ENCODE results near the gene XDH. TPM values are rescaled to one million over a fixed set of nuclear protein-coding genes. Genes with fewer than 3 reads are reported as not detected.
A peak's percentile ranks its signal among the peaks of the same experiment; 100 is the strongest.

The XDH gene
- polyA plus RNA-seq, 1 donor (not counting 4 experiments of a cell fraction or from before 2014, with no cell fraction given), result 40.6 TPM

DNA sequence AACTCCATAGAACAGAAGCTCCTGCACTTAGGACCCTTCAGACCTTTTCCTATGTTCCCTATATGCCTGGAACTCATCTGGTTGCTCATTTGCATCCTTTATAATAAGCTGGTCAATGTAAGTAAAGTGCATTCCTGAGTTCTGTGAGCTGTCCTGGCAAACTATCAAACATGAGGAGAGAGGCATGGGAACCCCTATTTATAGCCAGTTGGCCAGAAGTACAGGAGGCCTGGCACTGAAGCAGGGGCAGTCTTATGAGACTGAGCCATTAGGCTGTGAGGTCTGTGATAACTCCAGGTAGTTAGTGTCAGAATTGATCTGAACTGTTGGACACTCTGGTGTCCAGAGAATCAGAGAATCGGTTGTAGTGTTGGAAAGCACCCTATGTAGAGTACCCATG, 92.2 kb downstream of the XDH start:
- no peaks in the 10 kb centered on the region for H3K79me2 ChIP-seq (ENCODE audit: control insufficient read depth, insufficient read depth, low read length)
- no peak overlapping the region for H3K4me3 ChIP-seq (ENCODE audit: control insufficient read depth in 2 of 3, extremely low read depth in 1 of 3, insufficient read depth in 2 of 3, low read depth in 1 of 3, low read length in 3 of 3)
- H3K27ac ChIP-seq (ENCODE audit: control insufficient read depth, insufficient read depth, low read length), result no peak overlapping the region
- H3K4me1 ChIP-seq (ENCODE audit: control insufficient read depth, extremely low read depth, insufficient read depth, low read length), result peaks cover 7% of the 10 kb centered on the region
- no peak overlapping the region for H3K4me2 ChIP-seq (ENCODE audit: control insufficient read depth, extremely low read depth, insufficient read depth, low read depth, low read length)
- no peaks in the 10 kb centered on the region for H3K9me1 ChIP-seq (ENCODE audit: control insufficient read depth, extremely low read depth, insufficient read depth, low read length)
- dilution Hi-C loops (cut with MboI; ENCODE audit: extremely low pct_ligation_motif_present, low sequenced_read_pairs), result no loop called here
- H3K9ac ChIP-seq (ENCODE audit: control insufficient read depth, extremely low read depth, insufficient read depth, low read length), result no peak overlapping the region
- no peaks in the 10 kb centered on the region for H3K36me3 ChIP-seq (ENCODE audit: control insufficient read depth in 2 of 2, extremely low read depth in 1 of 2, insufficient read depth in 2 of 2, low read length in 2 of 2)
- H3K9me3 ChIP-seq (ENCODE audit: control insufficient read depth, low read depth, low read length), result no peaks in the 10 kb centered on the region
- FAIRE-seq, result no peak
- H2AFZ ChIP-seq (ENCODE audit: control insufficient read depth, low read length), result no peak overlapping the region
- TF ChIP-seq, protein P1, sequence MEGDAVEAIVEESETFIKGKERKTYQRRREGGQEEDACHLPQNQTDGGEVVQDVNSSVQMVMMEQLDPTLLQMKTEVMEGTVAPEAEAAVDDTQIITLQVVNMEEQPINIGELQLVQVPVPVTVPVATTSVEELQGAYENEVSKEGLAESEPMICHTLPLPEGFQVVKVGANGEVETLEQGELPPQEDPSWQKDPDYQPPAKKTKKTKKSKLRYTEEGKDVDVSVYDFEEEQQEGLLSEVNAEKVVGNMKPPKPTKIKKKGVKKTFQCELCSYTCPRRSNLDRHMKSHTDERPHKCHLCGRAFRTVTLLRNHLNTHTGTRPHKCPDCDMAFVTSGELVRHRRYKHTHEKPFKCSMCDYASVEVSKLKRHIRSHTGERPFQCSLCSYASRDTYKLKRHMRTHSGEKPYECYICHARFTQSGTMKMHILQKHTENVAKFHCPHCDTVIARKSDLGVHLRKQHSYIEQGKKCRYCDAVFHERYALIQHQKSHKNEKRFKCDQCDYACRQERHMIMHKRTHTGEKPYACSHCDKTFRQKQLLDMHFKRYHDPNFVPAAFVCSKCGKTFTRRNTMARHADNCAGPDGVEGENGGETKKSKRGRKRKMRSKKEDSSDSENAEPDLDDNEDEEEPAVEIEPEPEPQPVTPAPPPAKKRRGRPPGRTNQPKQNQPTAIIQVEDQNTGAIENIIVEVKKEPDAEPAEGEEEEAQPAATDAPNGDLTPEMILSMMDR (optimal IDR thresholded peaks at IDR 0.05 in 1 of 3, IDR thresholded peaks at IDR 0.05 in 1 of 3, conservative IDR thresholded peaks at IDR 0.05 in 1 of 3; ENCODE audit: extremely low read depth in 1 of 3, insufficient read depth in 2 of 3, low read length in 3 of 3), result no peak
- TF ChIP-seq EZH2 (IDR thresholded peaks at IDR 0.05; ENCODE audit: low read length), result no peak
- no peaks in the 10 kb centered on the region for H4K20me1 ChIP-seq (ENCODE audit: control insufficient read depth, extremely low read depth, insufficient read depth, low read length)
- no peaks in the 10 kb centered on the region for H3K27me3 ChIP-seq (ENCODE audit: control insufficient read depth, extremely low read depth, insufficient read depth, low read length)
- DNase-seq (ENCODE audit: low read depth, low spot score), result no peak

DNA sequence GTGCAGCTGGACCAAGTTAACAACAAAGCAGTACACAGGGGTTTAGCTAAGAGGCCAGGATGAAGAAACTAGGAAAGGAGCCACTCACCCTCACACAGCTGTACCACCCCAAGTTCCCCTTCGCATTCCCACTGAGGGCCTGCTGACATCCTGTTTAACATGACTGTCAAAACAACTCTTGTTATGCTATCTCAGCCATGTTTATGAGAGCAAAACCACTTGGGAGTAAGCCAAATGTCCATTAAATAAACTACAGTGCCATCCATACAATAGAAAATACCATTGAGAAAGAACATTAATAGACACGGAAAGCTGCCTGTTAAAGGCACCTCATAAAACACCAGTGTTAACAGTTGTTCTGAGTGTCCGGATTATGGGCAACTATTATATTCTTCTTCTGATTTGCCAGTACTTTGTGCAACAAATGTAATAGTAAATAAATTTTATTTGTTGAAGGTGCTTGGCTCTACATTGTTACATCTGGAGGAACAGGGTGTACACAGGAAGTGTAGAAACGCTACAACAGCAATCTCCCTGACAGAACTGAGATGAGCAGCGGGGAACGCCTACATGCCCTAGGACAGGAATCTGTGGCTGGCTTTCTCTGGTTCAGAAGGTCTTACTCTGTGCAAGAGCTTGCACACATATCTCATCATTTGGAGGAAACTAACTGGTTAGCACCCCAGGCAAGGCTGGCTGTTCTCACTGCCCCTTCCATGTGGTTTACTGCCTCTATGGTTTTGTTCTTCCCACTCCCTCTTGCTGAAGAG, 95.0 kb downstream of the XDH start:
- Histone ChIP-seq H3K9me3 (ENCODE audit: control insufficient read depth, low read depth, low read length) (no peaks in the 10 kb centered on the region), H3K9ac (ENCODE audit: control insufficient read depth, extremely low read depth, insufficient read depth, low read length) (no peak overlapping the region), H3K27ac (ENCODE audit: control insufficient read depth, insufficient read depth, low read length) (no peak overlapping the region), H3K4me3 (ENCODE audit: control insufficient read depth in 2 of 3, extremely low read depth in 1 of 3, insufficient read depth in 2 of 3, low read depth in 1 of 3, low read length in 3 of 3) (no peak overlapping the region), H3K79me2 (ENCODE audit: control insufficient read depth, insufficient read depth, low read length) (no peaks in the 10 kb centered on the region), H3K4me1 (ENCODE audit: control insufficient read depth, extremely low read depth, insufficient read depth, low read length) (peaks cover 3% of the 10 kb centered on the region), H3K4me2 (ENCODE audit: control insufficient read depth, extremely low read depth, insufficient read depth, low read depth, low read length) (no peak overlapping the region), H2AFZ (ENCODE audit: control insufficient read depth, low read length) (no peak overlapping the region), H3K36me3 (ENCODE audit: control insufficient read depth in 2 of 2, extremely low read depth in 1 of 2, insufficient read depth in 2 of 2, low read length in 2 of 2) (no peaks in the 10 kb centered on the region), H3K27me3 (ENCODE audit: control insufficient read depth, extremely low read depth, insufficient read depth, low read length) (no peaks in the 10 kb centered on the region), H3K9me1 (ENCODE audit: control insufficient read depth, extremely low read depth, insufficient read depth, low read length) (no peaks in the 10 kb centered on the region), H4K20me1 (ENCODE audit: control insufficient read depth, extremely low read depth, insufficient read depth, low read length) (no peaks in the 10 kb centered on the region)
- peak; percentile 61 for FAIRE-seq
- dilution Hi-C loops (cut with MboI; ENCODE audit: extremely low pct_ligation_motif_present, low sequenced_read_pairs), result no loop called here
- TF ChIP-seq EZH2 (IDR thresholded peaks at IDR 0.05; ENCODE audit: low read length), result no peak
- TF ChIP-seq, protein P1 (optimal IDR thresholded peaks at IDR 0.05 in 1 of 3, IDR thresholded peaks at IDR 0.05 in 1 of 3, conservative IDR thresholded peaks at IDR 0.05 in 1 of 3; ENCODE audit: extremely low read depth in 1 of 3, insufficient read depth in 2 of 3, low read length in 3 of 3), result no peak
- no peak for DNase-seq (ENCODE audit: low read depth, low spot score)
